Dermis microvascular lymphatic vessel endothelial cell (primary cell): ENCODE measurements around the gene CRYGN. TPM values are rescaled to one million over a fixed set of nuclear protein-coding genes. Genes with fewer than 3 reads are reported as not detected.
A peak's percentile ranks its signal among the peaks of the same experiment; 100 is the strongest.

Experiments
- DNase-seq, 2 donors: peaks; one replicate each; pipeline versions ENCODE4 v3.0.0 to v3.0.0-alpha.2; 2010; ENCODE audit warnings: low read depth in 2 of 2
- total RNA-seq: library from RNA; depleted of rRNA; stranded (reverse); fragments of >200 nt; gene quantifications from 2 replicates; pipeline ENCODE4 v1.2.1, GENCODE V29; 2014

The CRYGN gene
- not detected in 2 replicates for total RNA-seq

- DNase-seq, result no peak
Measured at GRCh38 chr7:151439855-151440798, at the start of gene CRYGN. CRYGN (minus strand) TSS chr7:151440141; CDS start chr7:151439917, 224 bp downstream.

GRCh38 chr7:151489498-151489897 is 49.6 kb upstream of the CRYGN start:
- DNase-seq, result no peak

- DNase-seq, result no peak
Measured at GRCh38 chr7:151488096-151488495, 48.2 kb upstream of the CRYGN start.

GRCh38 chr7:151487228-151487627 is 47.3 kb upstream of the CRYGN start:
- DNase-seq, result no peak

- no peak for DNase-seq
Measured at GRCh38 chr7:151486074-151486473, 46.1 kb upstream of the CRYGN start.

- peak in 1 of 2 donors; percentile 84 for DNase-seq
Measured at GRCh38 chr7:151484971-151485707, 45.2 kb upstream of the CRYGN start.

- no peak for DNase-seq
Measured at GRCh38 chr7:151483711-151483983, 43.7 kb upstream of the CRYGN start.

GRCh38 chr7:151482883-151483710 is 43.2 kb upstream of the CRYGN start:
- no peak for DNase-seq

- no peak for DNase-seq
Measured at GRCh38 chr7:151481650-151482505, 41.9 kb upstream of the CRYGN start.

- no peak for DNase-seq
Measured at GRCh38 chr7:151477867-151478266, 37.9 kb upstream of the CRYGN start.

GRCh38 chr7:151472644-151473380 is 32.9 kb upstream of the CRYGN start:
- peak; percentile 97 for DNase-seq

- no peak for DNase-seq
Measured at GRCh38 chr7:151470711-151471110, 30.8 kb upstream of the CRYGN start.

GRCh38 chr7:151469281-151469680 is 29.3 kb upstream of the CRYGN start:
- no peak for DNase-seq

GRCh38 chr7:151468217-151469018 is 28.5 kb upstream of the CRYGN start:
- no peak for DNase-seq

- DNase-seq, result no peak
Measured at GRCh38 chr7:151465169-151465568, 25.2 kb upstream of the CRYGN start.

- no peak for DNase-seq
Measured at GRCh38 chr7:151462306-151462779, 22.4 kb upstream of the CRYGN start.

- peak; percentile 12 to 15 for DNase-seq
Measured at GRCh38 chr7:151461942-151462230, 21.9 kb upstream of the CRYGN start.

- no peak for DNase-seq
Measured at GRCh38 chr7:151461096-151461941, 21.4 kb upstream of the CRYGN start.

GRCh38 chr7:151460474-151460855 is 20.5 kb upstream of the CRYGN start:
- no peak for DNase-seq
